PC-9 (cell line): ENCODE data around the gene MOB3B. TPM values are rescaled to one million over a fixed set of nuclear protein-coding genes. Genes with fewer than 3 reads are reported as not detected.

ENCODE experiments used
- BruUV-seq: library from RNA; stranded (reverse); fragments of 400-500 nt; replicated peaks from 2 replicates; lab custom pipeline; 2021; lab: Mats Ljungman, UMichigan
- CTCF ChIA-PET: fragments of 300-600 bp; sonication (Branson Sonifier 250); formaldehyde crosslinking; loops from one replicate; lab custom pipeline; 2022; ENCODE audit warnings: antibody characterized with exemption; lab: Charles Lee
- POLR2A ChIA-PET: fragments of 300-600 bp; sonication (Branson Sonifier 250); formaldehyde crosslinking; loops from one replicate; lab custom pipeline; 2022; ENCODE audit warnings: antibody characterized with exemption; ENCODE audit not compliant: unreplicated experiment; lab: Charles Lee
- DNase-seq, 2 experiments: peaks; one replicate each; pipeline versions ENCODE4 v3.0.0 to v3.0.0-alpha.2; 2015 to 2022; ENCODE audit warnings: mixed read lengths in 1 of 2
- H2AFZ ChIP-seq: fragments of 200-600 bp; sonication (generic); 2 replicates; pipeline ENCODE4 v1.8.1; 2017; ENCODE audit warnings: antibody characterized with exemption
- H3F3A ChIP-seq: fragments of 200-600 bp; sonication (generic); 2 replicates; pipeline ENCODE4 v1.8.1; 2017; ENCODE audit warnings: antibody characterized with exemption, mild to moderate bottlenecking, low read depth; ENCODE audit not compliant: insufficient read depth
- H3K27ac ChIP-seq: fragments of 200-600 bp; sonication (generic); 2 replicates; pipeline ENCODE4 v1.6.1; 2016; ENCODE audit warnings: mixed run types
- H3K27me3 ChIP-seq: fragments of 200-600 bp; sonication (generic); 2 replicates; pipeline ENCODE4 v1.6.1; 2016; ENCODE audit warnings: low read depth, mixed run types; ENCODE audit not compliant: insufficient read depth
- H3K36me3 ChIP-seq: fragments of 200-600 bp; sonication (generic); 2 replicates; pipeline ENCODE4 v1.6.1; 2016; ENCODE audit warnings: low read depth, mixed run types
- H3K4me1 ChIP-seq: fragments of 200-600 bp; sonication (generic); replicated peaks from 2 replicates; pipeline ENCODE4 v1.6.1; 2016; ENCODE audit warnings: mixed run types; ENCODE audit not compliant: insufficient read depth
- H3K4me2 ChIP-seq: fragments of 200-600 bp; sonication (generic); 2 replicates; pipeline ENCODE4 v1.6.1; 2017; ENCODE audit warnings: mixed run types
- H3K4me3 ChIP-seq: fragments of 200-600 bp; sonication (generic); 2 replicates; pipeline ENCODE4 v1.6.1; 2016; ENCODE audit warnings: mixed run types
- H3K79me2 ChIP-seq: fragments of 200-600 bp; sonication (generic); 2 replicates; pipeline ENCODE4 v1.6.1; 2017; ENCODE audit warnings: low read depth, mixed run types
- H3K9me2 ChIP-seq: fragments of 200-600 bp; sonication (generic); 2 replicates; pipeline ENCODE4 v1.8.1; 2017; ENCODE audit warnings: mild to moderate bottlenecking; ENCODE audit not compliant: insufficient read depth
- H3K9me3 ChIP-seq: fragments of 200-600 bp; sonication (generic); 2 replicates; pipeline ENCODE4 v1.8.1; 2016; ENCODE audit warnings: low read depth; ENCODE audit not compliant: insufficient read depth
- H4K20me1 ChIP-seq: fragments of 200-600 bp; sonication (generic); 2 replicates; pipeline ENCODE4 v1.8.1; 2017; ENCODE audit not compliant: insufficient read depth
- EZH2 ChIP-seq: fragments of 200-600 bp; sonication (generic); IDR thresholded peaks from 2 replicates; pipeline ENCODE4 v1.8.0; 2017; ENCODE audit warnings: antibody characterized with exemption, low read depth
- intact Hi-C: fragments of 100-400 bp; cut with micrococcal nuclease; formaldehyde crosslinking; loops from one replicate; pipeline ENCODE4 v1.10.0; 2022; ENCODE audit not compliant: unreplicated experiment
- total RNA-seq: library from RNA; stranded (reverse); gene quantifications from 2 replicates; pipeline ENCODE4 v1.2.3, GENCODE V29; 2021
- TF ChIP-seq, protein P1 (sequence below): fragments of 200-600 bp; sonication (generic); conservative IDR thresholded peaks from 2 replicates; pipeline ENCODE4 v1.6.1; 2017; ENCODE audit warnings: mixed run types, antibody characterized with exemption, mild to moderate bottlenecking, moderate library complexity

The MOB3B gene
- total RNA-seq, 1 experiment from 2014 or later, result 4.4 TPM

- ChIA-PET POLR2A (no interaction called here), CTCF (no interaction called here)
- no peak overlapping the region for H3K4me2 ChIP-seq
- H4K20me1 ChIP-seq, result no peaks in the 10 kb centered on the region
- H3K4me3 ChIP-seq, result no peak overlapping the region
- H3K9me3 ChIP-seq, result no peaks in the 10 kb centered on the region
- H3K27me3 ChIP-seq, result no peaks in the 10 kb centered on the region
- H3K79me2 ChIP-seq, result no peaks in the 10 kb centered on the region
- no peaks in the 10 kb centered on the region for H3K9me2 ChIP-seq
- no peaks in the 10 kb centered on the region for H3K36me3 ChIP-seq
- no peak for TF ChIP-seq EZH2
- TF ChIP-seq, protein P1, sequence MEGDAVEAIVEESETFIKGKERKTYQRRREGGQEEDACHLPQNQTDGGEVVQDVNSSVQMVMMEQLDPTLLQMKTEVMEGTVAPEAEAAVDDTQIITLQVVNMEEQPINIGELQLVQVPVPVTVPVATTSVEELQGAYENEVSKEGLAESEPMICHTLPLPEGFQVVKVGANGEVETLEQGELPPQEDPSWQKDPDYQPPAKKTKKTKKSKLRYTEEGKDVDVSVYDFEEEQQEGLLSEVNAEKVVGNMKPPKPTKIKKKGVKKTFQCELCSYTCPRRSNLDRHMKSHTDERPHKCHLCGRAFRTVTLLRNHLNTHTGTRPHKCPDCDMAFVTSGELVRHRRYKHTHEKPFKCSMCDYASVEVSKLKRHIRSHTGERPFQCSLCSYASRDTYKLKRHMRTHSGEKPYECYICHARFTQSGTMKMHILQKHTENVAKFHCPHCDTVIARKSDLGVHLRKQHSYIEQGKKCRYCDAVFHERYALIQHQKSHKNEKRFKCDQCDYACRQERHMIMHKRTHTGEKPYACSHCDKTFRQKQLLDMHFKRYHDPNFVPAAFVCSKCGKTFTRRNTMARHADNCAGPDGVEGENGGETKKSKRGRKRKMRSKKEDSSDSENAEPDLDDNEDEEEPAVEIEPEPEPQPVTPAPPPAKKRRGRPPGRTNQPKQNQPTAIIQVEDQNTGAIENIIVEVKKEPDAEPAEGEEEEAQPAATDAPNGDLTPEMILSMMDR, result no peak
- DNase-seq, result no peak
- H3K4me1 ChIP-seq, result no peaks in the 10 kb centered on the region
- no peak overlapping the region for H3K27ac ChIP-seq
- no peaks in the 10 kb centered on the region for H3F3A ChIP-seq
- intact Hi-C loops, result no loop called here
- BruUV-seq, result no TSS peak
- no peak overlapping the region for H2AFZ ChIP-seq
Measured at GRCh38 chr9:27341545-27342294, 187.9 kb downstream of the MOB3B start.

- intact Hi-C loops, result no loop called here
- CTCF ChIA-PET, result no interaction called here
- no peaks in the 10 kb centered on the region for H3K36me3 ChIP-seq
- no peaks in the 10 kb centered on the region for H3K4me1 ChIP-seq
- no peaks in the 10 kb centered on the region for H3F3A ChIP-seq
- H3K27ac ChIP-seq, result no peak overlapping the region
- no peak overlapping the region for H2AFZ ChIP-seq
- POLR2A ChIA-PET, result no interaction called here
- DNase-seq, result no peak
- H3K4me3 ChIP-seq, result no peak overlapping the region
- H3K27me3 ChIP-seq, result no peaks in the 10 kb centered on the region
- TF ChIP-seq, protein P1, result no peak
- TF ChIP-seq EZH2, result no peak
- no peaks in the 10 kb centered on the region for H3K9me3 ChIP-seq
- H3K4me2 ChIP-seq, result no peak overlapping the region
- no peaks in the 10 kb centered on the region for H3K9me2 ChIP-seq
- no peaks in the 10 kb centered on the region for H3K79me2 ChIP-seq
- no peaks in the 10 kb centered on the region for H4K20me1 ChIP-seq
- no TSS peak for BruUV-seq
Measured at GRCh38 chr9:27340961-27341511, 188.6 kb downstream of the MOB3B start.

DNA sequence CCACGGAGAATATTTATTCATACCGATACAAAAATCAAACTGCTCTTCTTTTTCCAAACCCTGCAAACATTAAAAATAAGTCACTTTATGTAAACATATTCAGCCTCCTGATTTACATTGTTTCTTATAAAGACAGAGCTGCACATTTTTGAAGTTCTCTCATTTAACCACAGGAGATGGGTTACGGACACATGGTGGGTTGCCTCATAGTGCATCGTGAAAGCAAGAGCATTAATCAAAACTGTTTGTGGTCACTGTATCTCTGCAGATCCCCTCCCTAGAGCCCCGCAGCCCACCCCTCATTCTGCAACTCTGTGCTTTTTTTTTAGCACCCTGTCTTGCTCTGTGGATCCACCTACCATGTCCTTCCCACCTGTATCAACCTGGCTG, 189.3 kb downstream of the MOB3B start:
- no TSS peak for BruUV-seq

More for the DNA sequence above, 189.3 kb downstream of the MOB3B start:
- Histone ChIP-seq H3K36me3 (no peaks in the 10 kb centered on the region), H4K20me1 (no peaks in the 10 kb centered on the region), H3K4me2 (no peak overlapping the region), H3K9me2 (no peaks in the 10 kb centered on the region), H3K4me1 (no peaks in the 10 kb centered on the region), H3F3A (no peaks in the 10 kb centered on the region), H3K27ac (no peak overlapping the region), H3K4me3 (no peak overlapping the region), H2AFZ (no peak overlapping the region), H3K79me2 (no peaks in the 10 kb centered on the region), H3K27me3 (no peaks in the 10 kb centered on the region), H3K9me3 (no peaks in the 10 kb centered on the region)
- CTCF ChIA-PET, result no interaction called here
- POLR2A ChIA-PET, result no interaction called here
- intact Hi-C loops, result no loop called here
- TF ChIP-seq, protein P1, result no peak
- no peak for TF ChIP-seq EZH2
- DNase-seq, result no peak
